ENCODE results near the gene NDUFAF8.

NDUFAF8 gene

DNA sequence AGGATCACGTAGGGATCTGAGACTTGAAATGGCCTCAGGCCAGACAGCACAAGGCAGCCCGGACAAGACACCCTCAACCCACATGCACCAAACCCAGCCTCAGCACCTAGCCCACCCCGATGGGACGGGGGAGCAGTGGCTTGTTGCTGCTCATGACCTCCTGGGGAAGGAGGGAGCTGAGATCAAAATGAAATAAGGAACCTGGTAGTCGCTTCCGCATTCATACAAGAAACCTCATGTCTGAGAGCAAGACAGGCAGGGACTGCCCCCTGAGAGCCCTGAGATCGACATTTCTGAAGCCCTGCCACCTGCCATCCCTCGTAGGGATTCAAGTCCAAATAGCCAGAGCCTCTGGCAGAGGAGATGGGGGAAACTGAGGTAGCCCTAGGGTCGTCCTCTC lies 10.7 kb upstream of the NDUFAF8 start:
- H3K27ac ChIP-seq, result no peak overlapping the region
- TF ChIP-seq, protein P1, sequence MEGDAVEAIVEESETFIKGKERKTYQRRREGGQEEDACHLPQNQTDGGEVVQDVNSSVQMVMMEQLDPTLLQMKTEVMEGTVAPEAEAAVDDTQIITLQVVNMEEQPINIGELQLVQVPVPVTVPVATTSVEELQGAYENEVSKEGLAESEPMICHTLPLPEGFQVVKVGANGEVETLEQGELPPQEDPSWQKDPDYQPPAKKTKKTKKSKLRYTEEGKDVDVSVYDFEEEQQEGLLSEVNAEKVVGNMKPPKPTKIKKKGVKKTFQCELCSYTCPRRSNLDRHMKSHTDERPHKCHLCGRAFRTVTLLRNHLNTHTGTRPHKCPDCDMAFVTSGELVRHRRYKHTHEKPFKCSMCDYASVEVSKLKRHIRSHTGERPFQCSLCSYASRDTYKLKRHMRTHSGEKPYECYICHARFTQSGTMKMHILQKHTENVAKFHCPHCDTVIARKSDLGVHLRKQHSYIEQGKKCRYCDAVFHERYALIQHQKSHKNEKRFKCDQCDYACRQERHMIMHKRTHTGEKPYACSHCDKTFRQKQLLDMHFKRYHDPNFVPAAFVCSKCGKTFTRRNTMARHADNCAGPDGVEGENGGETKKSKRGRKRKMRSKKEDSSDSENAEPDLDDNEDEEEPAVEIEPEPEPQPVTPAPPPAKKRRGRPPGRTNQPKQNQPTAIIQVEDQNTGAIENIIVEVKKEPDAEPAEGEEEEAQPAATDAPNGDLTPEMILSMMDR (conservative IDR thresholded peaks at IDR 0.05), result no peak

DNA sequence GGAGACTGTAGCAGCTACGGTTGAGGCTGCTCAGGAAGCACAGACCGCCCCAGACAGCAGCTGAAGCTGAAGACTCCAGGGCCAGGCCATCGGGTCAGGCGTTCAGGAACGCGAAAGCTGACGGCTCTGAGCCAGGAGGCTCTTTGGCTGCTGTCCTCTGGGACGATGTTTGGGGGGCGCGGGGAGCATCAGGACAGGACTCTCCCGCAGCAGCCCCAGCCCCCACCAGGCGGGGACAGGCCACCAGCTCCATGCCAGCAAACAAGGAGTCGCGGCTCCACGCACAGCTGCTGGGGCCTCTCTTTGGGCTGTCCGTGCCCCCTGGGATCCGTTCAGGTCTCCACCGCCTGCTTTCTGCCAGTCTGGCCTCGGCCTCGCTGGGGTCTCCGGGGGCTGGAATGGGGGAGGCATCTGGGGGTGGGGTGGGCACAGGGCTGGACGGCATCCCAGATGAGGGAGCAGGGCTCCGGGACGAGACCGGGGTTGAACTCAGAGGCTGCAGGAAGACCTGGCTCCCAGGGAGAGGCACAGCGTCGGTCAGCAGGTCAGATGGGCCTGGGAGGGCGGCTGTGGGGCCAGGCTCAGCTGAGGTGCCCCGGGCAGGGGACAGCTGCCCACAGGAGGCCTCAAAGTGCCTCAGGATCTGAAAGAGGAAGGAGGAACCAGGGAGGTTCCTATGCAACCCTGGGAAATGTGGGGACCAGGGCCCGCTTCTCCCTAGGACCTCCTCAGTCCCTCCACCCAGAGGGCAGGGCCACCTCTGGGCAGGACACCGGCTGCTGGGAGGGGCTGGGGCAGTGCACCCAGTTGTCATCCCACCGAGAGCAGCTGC lies 10.1 kb upstream of the NDUFAF8 start:
- H3K27ac ChIP-seq, result no peak overlapping the region
- TF ChIP-seq, protein P1 (conservative IDR thresholded peaks at IDR 0.05), result no peak

DNA sequence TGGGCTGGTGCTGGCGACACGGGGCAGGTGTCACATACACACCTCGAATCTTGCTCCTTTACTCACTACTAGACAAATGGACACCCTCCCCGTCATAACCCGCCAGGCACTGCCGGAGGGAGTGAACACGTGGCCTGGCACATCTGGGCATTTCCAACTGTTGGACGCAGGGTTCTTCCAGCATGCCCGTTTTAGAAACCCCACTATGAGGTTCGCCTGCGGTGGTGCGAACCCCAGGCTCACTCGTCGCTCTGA lies 9.5 kb upstream of the NDUFAF8 start:
- H3K27ac ChIP-seq, result no peak overlapping the region
- TF ChIP-seq, protein P1 (conservative IDR thresholded peaks at IDR 0.05), result no peak

DNA sequence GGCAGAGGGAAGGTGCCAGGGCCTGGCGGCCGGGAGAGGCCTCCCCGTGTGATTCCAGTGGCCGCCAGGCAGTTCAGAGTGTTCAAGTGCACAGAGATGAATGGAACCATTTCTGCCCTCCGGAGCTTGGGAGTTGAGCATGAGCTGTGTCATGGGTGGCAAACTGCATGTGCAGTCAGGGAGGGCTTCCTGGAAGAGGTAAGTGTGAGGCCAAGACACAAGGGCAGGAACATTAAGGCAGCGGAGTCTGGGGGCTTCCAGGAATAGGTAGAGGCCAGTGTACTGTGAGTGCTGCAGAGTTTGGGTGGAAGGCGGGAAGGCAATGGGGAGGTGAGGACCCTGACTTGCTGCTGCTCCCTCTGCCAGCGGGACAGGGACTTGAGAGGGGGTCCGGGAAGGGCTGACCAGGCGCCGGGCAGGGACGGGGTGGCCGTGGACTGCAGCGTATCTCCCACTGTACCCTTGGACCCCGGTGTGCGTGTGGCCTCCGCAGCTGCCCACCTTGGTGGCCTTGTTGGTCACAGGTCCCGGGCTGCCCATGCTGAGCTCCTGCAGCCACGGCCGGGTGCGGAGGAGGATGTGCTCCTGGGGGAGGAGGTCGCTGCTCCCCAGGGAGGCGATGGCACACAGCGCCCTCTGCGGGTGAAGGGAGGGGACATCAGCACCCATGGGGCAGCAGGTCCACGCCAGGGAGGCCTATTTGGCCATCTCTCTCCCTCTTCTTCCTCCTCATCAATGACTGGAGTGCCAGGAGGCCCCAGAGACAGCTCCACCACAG lies 8.9 kb upstream of the NDUFAF8 start:
- no peak overlapping the region for H3K27ac ChIP-seq
- TF ChIP-seq, protein P1 (conservative IDR thresholded peaks at IDR 0.05), result peak; percentile 50; the same call in 1 of the 2 replicates

DNA sequence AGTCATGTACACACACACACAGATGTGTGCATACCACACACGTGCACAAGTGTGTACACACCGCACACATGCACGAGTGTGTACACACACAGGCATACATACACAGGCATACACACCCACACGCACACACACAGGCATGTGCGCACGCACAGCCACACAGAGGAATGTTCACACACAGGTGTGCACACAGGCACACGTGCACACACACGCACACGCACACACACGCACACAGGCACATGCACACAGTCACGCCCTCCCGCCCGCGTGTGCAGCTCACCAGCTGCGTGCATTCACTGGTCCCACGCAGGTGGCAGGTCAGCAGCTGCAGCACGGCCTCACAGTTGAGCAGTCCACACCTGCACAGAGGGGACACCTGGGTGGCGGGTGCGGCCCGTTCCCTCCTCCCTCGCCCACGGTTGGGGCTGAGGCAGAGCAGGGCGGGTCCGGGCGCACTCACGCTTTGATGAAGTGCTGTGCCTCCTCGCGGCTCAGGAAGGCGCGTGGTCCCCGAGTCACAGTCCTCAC lies 7.9 kb upstream of the NDUFAF8 start:
- H3K27ac ChIP-seq, result no peak overlapping the region
- TF ChIP-seq, protein P1 (conservative IDR thresholded peaks at IDR 0.05), result no peak

DNA sequence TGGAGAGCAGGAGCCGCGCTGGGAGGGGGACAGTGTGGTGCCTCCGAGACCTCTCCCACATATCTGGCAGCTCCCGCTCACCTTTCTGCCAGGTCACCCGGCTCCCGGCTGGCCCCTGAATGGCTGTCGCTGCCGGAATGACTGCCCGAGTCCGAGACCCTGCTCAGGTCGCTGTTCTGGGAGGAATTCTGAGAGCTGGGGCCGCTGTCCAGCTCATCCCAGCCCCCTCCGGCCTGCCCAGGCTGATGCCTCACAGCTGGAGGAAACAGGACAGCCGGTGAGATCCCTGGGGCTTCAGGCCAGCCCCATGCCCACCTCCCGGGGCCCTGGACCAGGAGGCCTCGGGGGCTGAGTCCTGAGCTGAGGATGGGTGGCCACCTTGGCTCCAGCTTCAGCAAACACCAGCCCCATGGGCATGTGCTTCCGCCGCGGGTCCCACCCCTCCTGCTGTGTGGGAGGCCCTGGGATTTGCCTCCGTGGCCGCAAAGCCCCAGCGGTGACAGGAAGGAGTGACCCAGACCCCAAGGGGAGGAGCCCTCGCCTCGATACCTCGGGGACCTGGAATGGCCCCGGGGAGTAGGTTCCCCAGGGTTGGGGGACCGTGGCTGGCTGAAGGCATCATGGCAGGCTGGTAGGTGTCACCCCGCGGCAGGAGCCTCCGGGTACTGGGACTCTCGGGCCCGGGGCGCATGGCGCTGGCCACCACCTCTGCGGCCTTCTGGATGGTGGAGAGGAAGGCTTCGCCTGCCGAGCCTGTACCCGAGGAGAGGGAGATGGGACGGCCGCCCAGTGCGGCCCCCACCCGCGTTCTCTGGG lies 7.1 kb upstream of the NDUFAF8 start:
- no peak overlapping the region for H3K27ac ChIP-seq
- TF ChIP-seq, protein P1 (conservative IDR thresholded peaks at IDR 0.05), result no peak

Data from VCaP (cell line).